ENCODE data around the gene MAP3K20. TPM values are rescaled to one million over a fixed set of nuclear protein-coding genes. Genes with fewer than 3 reads are reported as not detected.

The MAP3K20 gene
- total and polyA plus RNA-seq, 10 of the 15 experiments (the other 5 are each of a cell fraction or from before 2014, with no cell fraction given): 0.04 to 5.6 (median 2.3) TPM

DNA sequence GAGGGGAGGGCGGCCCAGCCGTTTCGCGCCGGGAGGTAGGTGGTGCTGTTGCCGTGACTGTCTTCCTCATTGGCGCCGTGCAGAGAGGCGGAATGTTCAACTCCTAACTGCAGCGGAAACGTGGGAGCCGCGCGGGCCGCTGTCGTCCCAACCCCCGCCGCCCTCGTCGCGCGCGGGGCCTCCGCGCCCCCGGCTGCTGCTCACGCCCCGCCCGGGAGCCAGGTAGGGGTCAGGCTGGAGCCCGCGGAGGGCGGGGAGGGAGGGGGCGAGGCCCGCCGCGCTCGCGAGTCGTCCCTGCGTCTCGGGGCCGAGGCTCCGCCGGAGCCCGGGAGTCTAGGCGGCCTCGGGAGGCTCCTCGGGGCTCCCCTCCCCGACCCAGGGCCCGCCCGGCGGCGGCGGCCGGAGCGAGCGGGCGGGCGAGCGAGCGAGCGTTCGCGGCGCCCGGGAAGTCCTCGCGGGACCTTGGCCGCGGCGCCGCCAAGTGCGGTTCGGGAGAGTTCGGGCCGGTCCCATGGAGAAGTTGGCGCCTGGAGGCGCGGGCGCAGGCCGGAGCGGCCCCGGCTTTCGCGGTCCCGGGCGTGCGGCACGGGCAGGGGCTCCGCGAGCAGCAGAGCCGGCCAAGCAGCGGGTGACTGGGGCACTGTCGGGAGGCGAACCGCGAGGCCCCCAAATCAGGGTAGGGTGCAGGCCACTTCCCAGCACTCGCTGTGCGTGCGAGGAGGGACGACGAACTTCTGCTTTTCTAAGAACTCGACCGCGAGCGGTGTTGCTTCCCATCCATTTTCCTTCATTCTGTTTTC, at the start of gene MAP3K20 (continued):
- TF ChIP-seq SRF (IDR thresholded peaks at IDR 0.05; ENCODE audit: low read depth in 2 of 2, low read length in 2 of 2): 0 out of 4 replicates have a peak, but pooled peaks of 1 of the 2 experiments have one; percentile 7
- no peak for TF ChIP-seq CEBPB (IDR thresholded peaks at IDR 0.05; ENCODE audit: borderline replicate concordance in 1 of 2, low read depth in 2 of 2, low read length in 2 of 2)
- no peak for TF ChIP-seq ATF7 (IDR thresholded peaks at IDR 0.05; ENCODE audit: low read depth)
- TF ChIP-seq CBX3 (IDR thresholded peaks at IDR 0.05; ENCODE audit: borderline replicate concordance, low read depth): no peak
- peak; percentile 20; the same call in 1 of the 2 replicates for TF ChIP-seq SMC3 (IDR thresholded peaks at IDR 0.05; ENCODE audit: borderline replicate concordance, low read length)
- TF ChIP-seq ATF2 (IDR thresholded peaks at IDR 0.05; ENCODE audit: low read length): no peak
- TF ChIP-seq JUND (IDR thresholded peaks at IDR 0.05; ENCODE audit: low read depth, low read length): no peak
- no peak for TF ChIP-seq GATAD2B (conservative IDR thresholded peaks at IDR 0.05; ENCODE audit: low read depth)
- TF ChIP-seq PAX5 (IDR thresholded peaks at IDR 0.05; ENCODE audit: borderline replicate concordance, low read depth, low read length): no peak
- TF ChIP-seq IRF4 (IDR thresholded peaks at IDR 0.05; ENCODE audit: low read depth, low read length): no peak
- TF ChIP-seq ZNF687 (IDR thresholded peaks at IDR 0.05): no peak
- TF ChIP-seq SREBF1 (IDR thresholded peaks at IDR 0.05; ENCODE audit: low read length): no peak
- no peak for TF ChIP-seq SUPT20H (IDR thresholded peaks at IDR 0.05; ENCODE audit: borderline replicate concordance, control insufficient read depth, low read depth, low read length)
- 0 out of 2 replicates have a peak, but pooled peaks have one; percentile 9 for TF ChIP-seq CREM (IDR thresholded peaks at IDR 0.05; ENCODE audit: low read depth)
- 0 out of 2 replicates have a peak, but pooled peaks have one; percentile 48 for TF ChIP-seq MXI1 (IDR thresholded peaks at IDR 0.05; ENCODE audit: low read depth, low read length)
- no peak for TF ChIP-seq KLF5 (IDR thresholded peaks at IDR 0.05; ENCODE audit: partially characterized antibody)
- peak; percentile 76; the same call in 1 of the 2 replicates for TF ChIP-seq BACH1 (IDR thresholded peaks at IDR 0.05; ENCODE audit: borderline replicate concordance)
- no peak for TF ChIP-seq NFXL1 (IDR thresholded peaks at IDR 0.05; ENCODE audit: borderline replicate concordance)
- TF ChIP-seq, protein P1, sequence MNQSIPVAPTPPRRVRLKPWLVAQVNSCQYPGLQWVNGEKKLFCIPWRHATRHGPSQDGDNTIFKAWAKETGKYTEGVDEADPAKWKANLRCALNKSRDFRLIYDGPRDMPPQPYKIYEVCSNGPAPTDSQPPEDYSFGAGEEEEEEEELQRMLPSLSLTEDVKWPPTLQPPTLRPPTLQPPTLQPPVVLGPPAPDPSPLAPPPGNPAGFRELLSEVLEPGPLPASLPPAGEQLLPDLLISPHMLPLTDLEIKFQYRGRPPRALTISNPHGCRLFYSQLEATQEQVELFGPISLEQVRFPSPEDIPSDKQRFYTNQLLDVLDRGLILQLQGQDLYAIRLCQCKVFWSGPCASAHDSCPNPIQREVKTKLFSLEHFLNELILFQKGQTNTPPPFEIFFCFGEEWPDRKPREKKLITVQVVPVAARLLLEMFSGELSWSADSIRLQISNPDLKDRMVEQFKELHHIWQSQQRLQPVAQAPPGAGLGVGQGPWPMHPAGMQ (IDR thresholded peaks at IDR 0.05; ENCODE audit: borderline replicate concordance): no peak
- TF ChIP-seq EED (IDR thresholded peaks at IDR 0.05; ENCODE audit: low read depth): no peak
- no peak for TF ChIP-seq HDAC6 (IDR thresholded peaks at IDR 0.05; ENCODE audit: unreplicated experiment)
- TF ChIP-seq SP1 (IDR thresholded peaks at IDR 0.05; ENCODE audit: low read depth, low read length): no peak
- TF ChIP-seq SMAD5 (IDR thresholded peaks at IDR 0.05; ENCODE audit: low read depth): no peak
- no peak for TF ChIP-seq PAX8 (IDR thresholded peaks at IDR 0.05)
- peak; percentile 55 for TF ChIP-seq RUNX3 (IDR thresholded peaks at IDR 0.05; ENCODE audit: low read length)
